Thoracic aorta (tissue), 2 donors: Measurements from ENCODE around the gene CDKN2B. TPM values are rescaled to one million over a fixed set of nuclear protein-coding genes. Genes with fewer than 3 reads are reported as not detected.

Experiments
- ATAC-seq: fragments of 150-250 bp; one replicate; pipeline ENCODE4 v1.8.0; 2017; ENCODE audit warnings: low read depth; ENCODE audit not compliant: insufficient number of reproducible peaks, low FRiP score
- DNase-seq: peaks from one replicate; pipeline ENCODE4 v3.0.0-alpha.2; 2020; ENCODE audit warnings: low spot score
- H3K27ac ChIP-seq, 2 donors: fragments of 200-600 bp; sonication (generic); 1 replicate in 1 of 2; 2 replicates in 1 of 2; pipeline ENCODE4 v1.5.1; 2016; ENCODE audit warnings: mild to moderate bottlenecking in 2 of 2, moderate library complexity in 2 of 2
- H3K27me3 ChIP-seq: fragments of 200-600 bp; sonication (generic); replicated peaks from 2 replicates; pipeline ENCODE4 v1.6.0; 2016; ENCODE audit warnings: mild to moderate bottlenecking; ENCODE audit not compliant: insufficient read depth
- H3K36me3 ChIP-seq: fragments of 200-600 bp; sonication (generic); one replicate; pipeline ENCODE4 v1.5.1; 2016
- H3K4me1 ChIP-seq, 2 donors: fragments of 200-600 bp; sonication (generic); 1 replicate in 1 of 2; 2 replicates in 1 of 2; pipeline versions ENCODE4 v1.5.1 to v1.6.0; 2016; ENCODE audit warnings: low read depth in 2 of 2, mild to moderate bottlenecking in 1 of 2; ENCODE audit not compliant: control insufficient read depth in 1 of 2
- H3K4me3 ChIP-seq: fragments of 200-600 bp; sonication (generic); 2 replicates; pipeline ENCODE4 v1.5.1; 2016; ENCODE audit warnings: mild to moderate bottlenecking
- H3K9me3 ChIP-seq: fragments of 200-600 bp; sonication (generic); 2 replicates; pipeline ENCODE4 v1.5.1; 2016
- CTCF ChIP-seq: fragments of 200-600 bp; sonication (generic); IDR thresholded peaks from one replicate; pipeline ENCODE4 v1.5.1; 2019; ENCODE audit warnings: antibody characterized with exemption
- total RNA-seq, 2 donors: library from RNA; depleted of rRNA; stranded (reverse); fragments of >200 nt; gene quantifications; one replicate each; pipeline versions ENCODE4 v1.1.0 to v1.2.3, GENCODE V29; 2016

The CDKN2B gene
- total RNA-seq, 2 donors from 2014 or later: 2.6 to 10.0 TPM

GRCh38 chr9:22035591-22036011 is 26.5 kb upstream of the CDKN2B start:
- Histone ChIP-seq H3K4me3 (no peak overlapping the region), H3K27ac (no peak overlapping the region), H3K4me1 (no peaks in the 10 kb centered on the region), H3K9me3 (no peaks in the 10 kb centered on the region), H3K27me3 (no peaks in the 10 kb centered on the region), H3K36me3 (no peaks in the 10 kb centered on the region)
- ATAC-seq: no peak
- no peak for DNase-seq
- TF ChIP-seq CTCF: no peak

DNA sequence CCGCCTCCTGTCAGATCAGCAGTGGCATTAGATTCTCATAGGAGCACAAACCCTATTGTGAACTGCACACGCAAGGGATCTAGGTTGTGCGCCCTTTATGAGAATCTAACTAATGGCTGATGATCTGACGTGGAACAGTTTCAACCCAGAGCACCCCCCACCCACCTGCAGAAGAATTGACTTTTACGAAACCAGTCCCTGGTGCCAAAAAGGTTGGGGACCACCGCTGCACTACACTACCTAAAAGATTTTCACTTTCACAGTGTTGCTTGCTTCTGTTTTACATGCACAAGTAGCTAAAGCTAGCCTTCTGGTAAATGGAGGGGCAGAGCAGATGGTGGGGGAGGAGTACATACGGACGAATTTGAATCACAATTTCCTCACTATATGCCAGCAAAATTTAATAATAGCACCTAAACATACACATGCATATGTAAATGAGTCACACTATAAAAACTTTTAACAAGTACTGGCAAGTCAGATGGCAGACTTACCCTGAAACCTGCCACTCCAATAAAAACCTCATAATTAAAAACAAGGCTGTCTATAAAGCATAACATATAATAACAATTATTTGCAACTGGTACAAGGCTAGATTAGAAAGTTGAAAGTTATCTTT is 24.0 kb upstream of the CDKN2B start:
- H3K9me3 ChIP-seq: no peaks in the 10 kb centered on the region
- no peaks in the 10 kb centered on the region for H3K36me3 ChIP-seq
- H3K4me1 ChIP-seq: no peaks in the 10 kb centered on the region
- H3K4me3 ChIP-seq: no peak overlapping the region
- DNase-seq (no peak), ATAC-seq (no peak)
- no peak for TF ChIP-seq CTCF
- no peaks in the 10 kb centered on the region for H3K27me3 ChIP-seq
- no peak overlapping the region for H3K27ac ChIP-seq

DNA sequence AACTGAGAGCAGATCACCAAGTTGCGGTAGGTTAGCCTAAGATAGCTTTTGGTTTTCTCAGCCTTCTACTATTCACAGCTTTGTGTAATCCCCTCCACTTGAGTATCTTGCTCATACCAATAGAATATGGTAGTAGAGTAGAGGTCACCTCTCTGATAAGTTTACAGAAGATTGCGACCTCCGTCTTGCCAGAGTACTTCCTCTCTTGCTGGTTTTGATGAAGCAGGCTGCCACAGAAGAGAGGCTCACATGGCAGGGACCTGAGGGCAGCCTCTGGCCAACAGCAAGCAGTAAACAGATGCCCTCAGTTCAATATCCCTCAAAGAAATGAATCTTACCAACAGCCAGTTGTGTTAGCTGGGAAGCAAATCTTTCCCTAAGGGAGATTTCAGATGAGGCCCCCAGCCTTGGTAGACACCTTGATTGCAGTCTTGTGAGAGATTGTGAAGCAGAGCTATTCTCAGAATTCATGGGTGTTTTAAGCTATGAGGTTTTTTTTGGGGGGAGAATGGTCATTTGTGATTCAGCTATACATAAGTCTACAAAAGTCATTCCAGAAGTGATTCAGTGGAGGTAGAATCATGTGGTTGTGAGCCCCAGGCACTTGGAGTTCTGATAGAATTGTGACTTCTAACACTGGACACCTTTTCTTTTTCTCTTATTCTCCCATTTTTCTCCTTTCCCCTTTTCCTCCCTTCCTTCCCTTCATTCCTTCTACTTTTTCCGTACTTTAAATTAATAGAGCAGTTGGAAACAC is 22.7 kb upstream of the CDKN2B start:
- Histone ChIP-seq H3K36me3 (no peaks in the 10 kb centered on the region), H3K4me3 (no peak overlapping the region), H3K9me3 (no peaks in the 10 kb centered on the region), H3K27ac (no peak overlapping the region), H3K27me3 (no peaks in the 10 kb centered on the region), H3K4me1 (no peaks in the 10 kb centered on the region)
- no peak for TF ChIP-seq CTCF
- no peak for DNase-seq
- ATAC-seq: no peak

DNA sequence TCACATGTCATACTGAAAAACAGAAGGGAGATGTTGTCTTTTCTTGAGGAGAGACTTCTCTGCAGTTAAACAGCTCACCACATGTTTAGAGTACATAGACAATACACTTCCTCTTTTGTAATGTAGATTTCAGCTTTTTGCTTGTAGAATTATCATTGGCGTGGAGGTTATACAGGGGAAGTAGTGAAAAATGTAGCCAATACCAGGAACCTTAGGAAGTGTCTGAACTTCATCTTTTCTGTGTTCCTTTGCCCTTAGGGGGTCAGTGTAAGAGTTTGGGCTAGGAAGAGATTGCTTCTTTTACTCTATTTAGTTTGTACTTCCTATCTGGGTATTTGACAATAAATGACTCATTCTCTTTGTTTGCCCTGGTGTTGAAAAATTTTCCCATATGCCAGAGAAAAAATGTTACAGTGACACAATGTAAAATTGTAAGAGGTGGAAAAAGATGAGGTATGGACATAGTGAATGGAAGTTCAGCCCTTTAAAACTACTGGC is 21.0 kb upstream of the CDKN2B start:
- Histone ChIP-seq H3K4me3 (no peak overlapping the region), H3K9me3 (no peaks in the 10 kb centered on the region), H3K4me1 (no peaks in the 10 kb centered on the region), H3K27me3 (no peaks in the 10 kb centered on the region), H3K27ac (no peak overlapping the region), H3K36me3 (no peaks in the 10 kb centered on the region)
- DNase-seq (no peak), ATAC-seq (no peak)
- TF ChIP-seq CTCF: no peak

- Histone ChIP-seq H3K36me3 (no peaks in the 10 kb centered on the region), H3K4me1 (no peaks in the 10 kb centered on the region), H3K9me3 (no peaks in the 10 kb centered on the region), H3K4me3 (no peak overlapping the region), H3K27ac (no peak overlapping the region), H3K27me3 (no peaks in the 10 kb centered on the region)
- DNase-seq: no peak
- TF ChIP-seq CTCF: no peak
- ATAC-seq: no peak
Measured at GRCh38 chr9:22029231-22029630, 20.1 kb upstream of the CDKN2B start.
